IMR-90 (cell line): ENCODE data around the gene CYP4F8. TPM values are rescaled to one million over a fixed set of nuclear protein-coding genes. Genes with fewer than 3 reads are reported as not detected.

Source experiments
- ATAC-seq: fragments of 200-7000 bp; cut with Tn5 transposase; 2 replicates; pipeline ENCODE4 v1.9.1; 2020; ENCODE audit warnings: low read depth, mild to moderate bottlenecking, moderate library complexity
- BruUV-seq: library from RNA; stranded (reverse); fragments of 400-500 nt; replicated peaks from 2 replicates; lab custom pipeline; 2021; lab: Mats Ljungman, UMichigan
- CTCF ChIA-PET: fragments of 300-600 bp; formaldehyde crosslinking; extraction: SDS; loops from one replicate; lab custom pipeline; 2021; ENCODE audit warnings: antibody characterized with exemption; lab: Yijun Ruan, JAX
- POLR2A ChIA-PET: fragments of 300-600 bp; sonication (Branson Sonifier 250); formaldehyde crosslinking; loops from one replicate; lab custom pipeline; 2022; ENCODE audit warnings: antibody characterized with exemption; ENCODE audit not compliant: unreplicated experiment; lab: Charles Lee
- DNase-seq: peaks from one replicate; pipeline ENCODE4 v3.0.0; 2013
- H2AFZ ChIP-seq: replicated peaks from 2 replicates; pipeline ENCODE3; 2013; ENCODE audit warnings: low read length, mild to moderate bottlenecking; ENCODE audit not compliant: poor library complexity
- H2AK5ac ChIP-seq: 2 replicates; pipeline ENCODE4 v1.6.1; 2013; ENCODE audit warnings: low read depth, low read length, inconsistent platforms
- H2AK9ac ChIP-seq: replicated peaks from 2 replicates; pipeline ENCODE3; 2013; ENCODE audit warnings: mild to moderate bottlenecking, low read depth, low read length, moderate library complexity; ENCODE audit not compliant: poor library complexity
- H2BK120ac ChIP-seq: 2 replicates; pipeline ENCODE4 v1.6.1; 2013; ENCODE audit warnings: low read depth, low read length, inconsistent platforms
- H2BK15ac ChIP-seq: 3 replicates; pipeline ENCODE4 v1.6.1; 2013; ENCODE audit warnings: low read depth, low read length, inconsistent platforms
- H2BK20ac ChIP-seq: 2 replicates; pipeline ENCODE4 v1.6.1; 2013; ENCODE audit warnings: low read depth, mild to moderate bottlenecking, inconsistent platforms, low read length, moderate library complexity
- H2BK5ac ChIP-seq: 2 replicates; pipeline ENCODE4 v1.6.1; 2013; ENCODE audit warnings: mild to moderate bottlenecking, low read depth, low read length, inconsistent platforms; ENCODE audit not compliant: poor library complexity, severe bottlenecking
- H3K14ac ChIP-seq: replicated peaks from 2 replicates; pipeline ENCODE4 v1.6.1; 2013; ENCODE audit warnings: low read depth, low read length, inconsistent platforms
- H3K18ac ChIP-seq: 2 replicates; pipeline ENCODE4 v1.6.1; 2013; ENCODE audit warnings: low read depth, low read length, control low read depth
- H3K23ac ChIP-seq: 2 replicates; pipeline ENCODE4 v1.6.1; 2013; ENCODE audit warnings: low read depth, low read length, inconsistent platforms
- H3K27ac ChIP-seq: 2 replicates; pipeline ENCODE4 v1.5.1; 2013; ENCODE audit warnings: mild to moderate bottlenecking, control low read depth, low read length; ENCODE audit not compliant: insufficient read depth
- H3K27me3 ChIP-seq: 2 replicates; pipeline ENCODE4 v1.6.1; 2013; ENCODE audit warnings: low read length; ENCODE audit not compliant: control insufficient read depth, insufficient read depth
- H3K36me3 ChIP-seq: 2 replicates; pipeline ENCODE4 v1.6.1; 2013; ENCODE audit warnings: low read length, mixed read lengths; ENCODE audit not compliant: control insufficient read depth, insufficient read depth
- H3K4ac ChIP-seq: 2 replicates; pipeline ENCODE4 v1.6.1; 2013; ENCODE audit warnings: low read depth, low read length, inconsistent platforms
- H3K4me1 ChIP-seq: 2 replicates; pipeline ENCODE4 v1.6.1; 2013; ENCODE audit warnings: low read length, mixed read lengths; ENCODE audit not compliant: control insufficient read depth, insufficient read depth
- H3K4me2 ChIP-seq: 2 replicates; pipeline ENCODE4 v1.6.1; 2013; ENCODE audit warnings: low read depth, mild to moderate bottlenecking, control low read depth, low read length, moderate library complexity
- H3K4me3 ChIP-seq: 2 replicates; pipeline ENCODE4 v1.5.1; 2013; ENCODE audit warnings: low read depth, mild to moderate bottlenecking, control low read depth, low read length, moderate library complexity; ENCODE audit not compliant: insufficient read depth
- H3K56ac ChIP-seq: 2 replicates; pipeline ENCODE4 v1.6.1; 2013; ENCODE audit warnings: low read length, inconsistent platforms; ENCODE audit not compliant: insufficient read depth; ENCODE audit errors: extremely low read depth
- H3K79me1 ChIP-seq, 2 experiments: 2 replicates each; pipeline ENCODE4 v1.6.1; 2013; ENCODE audit warnings: low read length in 2 of 2, inconsistent platforms in 1 of 2, low read depth in 1 of 2
- H3K9ac ChIP-seq: 2 replicates; pipeline ENCODE4 v1.6.1; 2013; ENCODE audit warnings: low read depth, low read length, control low read depth
- H3K9me1 ChIP-seq: 2 replicates; pipeline ENCODE4 v1.6.1; 2013; ENCODE audit warnings: low read length, inconsistent platforms; ENCODE audit not compliant: insufficient read depth
- H3K9me3 ChIP-seq: 2 replicates; pipeline ENCODE4 v1.6.1; 2013; ENCODE audit warnings: low read length; ENCODE audit not compliant: control insufficient read depth, insufficient read depth
- H4K20me1 ChIP-seq: 2 replicates; pipeline ENCODE4 v1.6.1; 2013; ENCODE audit warnings: low read length, inconsistent platforms; ENCODE audit not compliant: insufficient read depth
- H4K5ac ChIP-seq: 2 replicates; pipeline ENCODE4 v1.6.1; 2013; ENCODE audit warnings: mild to moderate bottlenecking, low read depth, low read length, control low read depth
- H4K8ac ChIP-seq, 2 experiments: 2 replicates each; pipeline ENCODE4 v1.6.1; 2013; ENCODE audit warnings: low read depth in 2 of 2, low read length in 2 of 2, control low read depth in 1 of 2, inconsistent platforms in 1 of 2
- H4K91ac ChIP-seq: 2 replicates; pipeline ENCODE4 v1.6.1; 2013; ENCODE audit warnings: low read depth, low read length, inconsistent platforms; ENCODE audit not compliant: insufficient read depth
- BHLHE40 ChIP-seq: fragments of 150-350 bp; IDR thresholded peaks from 2 replicates; pipeline ENCODE4 v1.6.1; 2016; ENCODE audit warnings: mild to moderate bottlenecking, low read depth, low read length
- CHD1 ChIP-seq: IDR thresholded peaks from 2 replicates; pipeline ENCODE4 v1.6.1; 2012; ENCODE audit warnings: low read depth, low read length, improper control_type of control experiment
- FOS ChIP-seq: fragments of 150-350 bp; IDR thresholded peaks from 2 replicates; pipeline ENCODE4 v1.6.1; 2016; ENCODE audit warnings: low read depth, low read length
- MAZ ChIP-seq: IDR thresholded peaks from 2 replicates; pipeline ENCODE4 v1.6.1; 2012; ENCODE audit warnings: low read depth, mild to moderate bottlenecking, low read length, improper control_type of control experiment, moderate library complexity, borderline replicate concordance
- MXI1 ChIP-seq: IDR thresholded peaks from 2 replicates; pipeline ENCODE4 v1.6.1; 2012; ENCODE audit warnings: low read depth, mild to moderate bottlenecking, low read length, moderate library complexity, borderline replicate concordance
- NFE2L2 ChIP-seq: fragments of 150-350 bp; IDR thresholded peaks from 2 replicates; pipeline ENCODE4 v1.6.1; 2016; ENCODE audit warnings: low read depth, mild to moderate bottlenecking, low read length
- POLR2A ChIP-seq: IDR thresholded peaks from 2 replicates; pipeline ENCODE4 v1.6.1; 2012; ENCODE audit warnings: mild to moderate bottlenecking, low read depth, low read length
- RAD21 ChIP-seq: IDR thresholded peaks from 2 replicates; pipeline ENCODE4 v1.6.1; 2012; ENCODE audit warnings: low read length, improper control_type of control experiment
- RCOR1 ChIP-seq: IDR thresholded peaks from 2 replicates; pipeline ENCODE4 v1.6.1; 2012; ENCODE audit warnings: mild to moderate bottlenecking, low read length, improper control_type of control experiment; ENCODE audit not compliant: insufficient replicate concordance
- RFX5 ChIP-seq: IDR thresholded peaks from 2 replicates; pipeline ENCODE4 v1.8.0; 2012; ENCODE audit warnings: low read depth, mild to moderate bottlenecking, low read length, moderate library complexity
- SMC3 ChIP-seq: fragments of 150-350 bp; IDR thresholded peaks from 2 replicates; pipeline ENCODE4 v1.6.1; 2016; ENCODE audit warnings: low read depth, mild to moderate bottlenecking, antibody characterized with exemption, low read length, moderate library complexity
- WGBS, 2 experiments: methylation state at CpG; one replicate each; pipeline versions ENCODE4 v1.1.5 to v1.1.7; 2013; ENCODE audit warnings: missing lambda C conversion rate in 2 of 2; ENCODE audit not compliant: insufficient read length in 1 of 2; ENCODE audit errors: extremely low coverage in 2 of 2; 5-methylcytosine and 5-hydroxymethylcytosine counted together
- dilution Hi-C: fragments of 300-500 bp; cut with HindIII; formaldehyde crosslinking; loops from one replicate; pipeline ENCODE4 v1.14.3; 2018; ENCODE audit warnings: low sequenced_read_pairs; ENCODE audit not compliant: unreplicated experiment
- in situ Hi-C: fragments of 300-500 bp; cut with MboI; formaldehyde crosslinking; loops from 3 replicates; pipeline ENCODE4 v1.14.3; 2019; ENCODE audit warnings: low sequenced_read_pairs, inconsistent platforms, mixed read lengths
- intact Hi-C: fragments of 100-400 bp; cut with micrococcal nuclease; formaldehyde crosslinking; loops from 2 replicates; pipeline ENCODE4 v1.10.0; 2022
- polyA plus RNA-seq, 3 experiments: library from polyadenylated mRNA; depleted of rRNA; stranded (reverse); fragments of >200 nt; gene quantifications; 2 replicates each; pipeline ENCODE4 v1.2.3, GENCODE V29; 2012; ENCODE audit warnings: low replicate concordance in 1 of 3
- total RNA-seq: library from RNA; depleted of rRNA; stranded (reverse); fragments of >200 nt; gene quantifications from 2 replicates; pipeline ENCODE4 v1.2.3, GENCODE V29; 2012
- TF ChIP-seq, protein P1 (sequence below): fragments of 150-350 bp; IDR thresholded peaks from 2 replicates; pipeline ENCODE4 v1.6.1; 2016; ENCODE audit warnings: low read depth, mild to moderate bottlenecking, low read length, moderate library complexity, borderline replicate concordance
- TF ChIP-seq, protein P2 (sequence below): conservative IDR thresholded peaks from 2 replicates; pipeline ENCODE4 v1.5.1; 2012; ENCODE audit warnings: mild to moderate bottlenecking, low read depth, low read length, improper control_type of control experiment
- TF ChIP-seq, protein P3 (sequence below): fragments of 150-350 bp; IDR thresholded peaks from 2 replicates; pipeline ENCODE4 v1.6.1; 2017; ENCODE audit warnings: mild to moderate bottlenecking, antibody characterized with exemption, low read length, low read depth

The CYP4F8 gene
- total and polyA plus RNA-seq, 2 of the 4 experiments (the other 2 are of a cell fraction), result not detected

DNA sequence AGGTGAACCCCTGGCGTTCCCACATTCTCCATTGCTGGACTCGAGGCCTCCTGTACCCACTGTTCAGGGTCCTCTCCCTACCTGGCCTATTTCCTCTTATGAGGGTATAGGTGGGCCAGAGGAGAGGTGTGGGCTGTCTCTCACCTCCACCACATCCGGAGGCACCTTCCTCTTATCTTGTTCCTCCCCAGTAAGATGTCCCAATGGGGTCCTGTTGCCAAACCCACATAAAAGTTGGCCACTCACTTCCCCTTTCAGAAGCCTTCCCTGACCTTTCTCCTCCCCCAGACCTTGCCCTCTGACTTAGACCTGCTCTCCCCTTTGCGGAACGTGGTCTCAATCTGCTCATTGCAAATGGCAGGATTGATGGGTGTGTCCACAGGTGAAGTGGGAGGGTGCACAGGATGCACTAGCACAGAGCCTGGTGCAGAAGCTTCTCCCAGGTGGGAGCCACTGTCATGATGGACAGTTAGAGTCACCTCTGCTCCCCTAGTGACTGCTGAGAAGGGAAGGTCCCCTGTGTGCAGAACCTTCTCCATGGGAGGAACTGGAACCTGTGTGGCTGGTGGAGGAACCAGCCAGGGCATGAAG, 27.0 kb downstream of the CYP4F8 start:
- H3K79me1 ChIP-seq, result no peaks in the 10 kb centered on the region
- no peak overlapping the region for H3K4me2 ChIP-seq
- no peak overlapping the region for H2AK5ac ChIP-seq
- no peak overlapping the region for H2AK9ac ChIP-seq
- no TSS peak for BruUV-seq
- peaks cover 36% of the 10 kb centered on the region for H3K9me3 ChIP-seq
- no peaks in the 10 kb centered on the region for H3K4me1 ChIP-seq
- H2AFZ ChIP-seq, result no peak overlapping the region
- H3K27ac ChIP-seq, result no peak overlapping the region
- intact Hi-C loops, result no loop called here
- H4K8ac ChIP-seq, result no peak overlapping the region
- no peak overlapping the region for H3K4me3 ChIP-seq
- DNase-seq, result no peak
- H3K18ac ChIP-seq, result no peak overlapping the region
- H4K20me1 ChIP-seq, result no peaks in the 10 kb centered on the region
- CTCF ChIA-PET, result no interaction called here
- no peak overlapping the region for H3K4ac ChIP-seq
- TF ChIP-seq RAD21, result no peak
- no peak for TF ChIP-seq RCOR1
- TF ChIP-seq, protein P1, sequence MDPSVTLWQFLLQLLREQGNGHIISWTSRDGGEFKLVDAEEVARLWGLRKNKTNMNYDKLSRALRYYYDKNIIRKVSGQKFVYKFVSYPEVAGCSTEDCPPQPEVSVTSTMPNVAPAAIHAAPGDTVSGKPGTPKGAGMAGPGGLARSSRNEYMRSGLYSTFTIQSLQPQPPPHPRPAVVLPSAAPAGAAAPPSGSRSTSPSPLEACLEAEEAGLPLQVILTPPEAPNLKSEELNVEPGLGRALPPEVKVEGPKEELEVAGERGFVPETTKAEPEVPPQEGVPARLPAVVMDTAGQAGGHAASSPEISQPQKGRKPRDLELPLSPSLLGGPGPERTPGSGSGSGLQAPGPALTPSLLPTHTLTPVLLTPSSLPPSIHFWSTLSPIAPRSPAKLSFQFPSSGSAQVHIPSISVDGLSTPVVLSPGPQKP, result no peak
- no peak for TF ChIP-seq CHD1
- TF ChIP-seq NFE2L2, result no peak
- no peak for TF ChIP-seq FOS
- TF ChIP-seq SMC3, result no peak
- no peak for TF ChIP-seq MAZ
- no peak for TF ChIP-seq BHLHE40
- TF ChIP-seq, protein P2, sequence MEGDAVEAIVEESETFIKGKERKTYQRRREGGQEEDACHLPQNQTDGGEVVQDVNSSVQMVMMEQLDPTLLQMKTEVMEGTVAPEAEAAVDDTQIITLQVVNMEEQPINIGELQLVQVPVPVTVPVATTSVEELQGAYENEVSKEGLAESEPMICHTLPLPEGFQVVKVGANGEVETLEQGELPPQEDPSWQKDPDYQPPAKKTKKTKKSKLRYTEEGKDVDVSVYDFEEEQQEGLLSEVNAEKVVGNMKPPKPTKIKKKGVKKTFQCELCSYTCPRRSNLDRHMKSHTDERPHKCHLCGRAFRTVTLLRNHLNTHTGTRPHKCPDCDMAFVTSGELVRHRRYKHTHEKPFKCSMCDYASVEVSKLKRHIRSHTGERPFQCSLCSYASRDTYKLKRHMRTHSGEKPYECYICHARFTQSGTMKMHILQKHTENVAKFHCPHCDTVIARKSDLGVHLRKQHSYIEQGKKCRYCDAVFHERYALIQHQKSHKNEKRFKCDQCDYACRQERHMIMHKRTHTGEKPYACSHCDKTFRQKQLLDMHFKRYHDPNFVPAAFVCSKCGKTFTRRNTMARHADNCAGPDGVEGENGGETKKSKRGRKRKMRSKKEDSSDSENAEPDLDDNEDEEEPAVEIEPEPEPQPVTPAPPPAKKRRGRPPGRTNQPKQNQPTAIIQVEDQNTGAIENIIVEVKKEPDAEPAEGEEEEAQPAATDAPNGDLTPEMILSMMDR, result no peak
- TF ChIP-seq, protein P3, sequence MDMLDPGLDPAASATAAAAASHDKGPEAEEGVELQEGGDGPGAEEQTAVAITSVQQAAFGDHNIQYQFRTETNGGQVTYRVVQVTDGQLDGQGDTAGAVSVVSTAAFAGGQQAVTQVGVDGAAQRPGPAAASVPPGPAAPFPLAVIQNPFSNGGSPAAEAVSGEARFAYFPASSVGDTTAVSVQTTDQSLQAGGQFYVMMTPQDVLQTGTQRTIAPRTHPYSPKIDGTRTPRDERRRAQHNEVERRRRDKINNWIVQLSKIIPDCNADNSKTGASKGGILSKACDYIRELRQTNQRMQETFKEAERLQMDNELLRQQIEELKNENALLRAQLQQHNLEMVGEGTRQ, result no peak
- TF ChIP-seq POLR2A, result no peak
- no peak for TF ChIP-seq RFX5
- TF ChIP-seq MXI1, result no peak
- no peak overlapping the region for H3K14ac ChIP-seq
- H3K9ac ChIP-seq, result no peak overlapping the region
- H2BK15ac ChIP-seq, result no peak overlapping the region
- in situ Hi-C loops, result loop anchor here (25.0 kb wide), 2 partner anchors 545 to 770 kb away; partner anchors contain the start of genes AP1M1 and FAM32A
- H3K36me3 ChIP-seq, result no peaks in the 10 kb centered on the region
- WGBS, 2 experiments, result no CpG with 5 or more reads among the region's 5 CpGs
- H4K91ac ChIP-seq, result no peak overlapping the region
- no peak overlapping the region for H3K23ac ChIP-seq
- H2BK5ac ChIP-seq, result no peak overlapping the region
- H2BK120ac ChIP-seq, result no peak overlapping the region
- H4K5ac ChIP-seq, result no peak overlapping the region
- H3K27me3 ChIP-seq, result no peaks in the 10 kb centered on the region
- no peak overlapping the region for H3K56ac ChIP-seq
- ATAC-seq, result no peak
- dilution Hi-C loops, result no loop called here
- no peaks in the 10 kb centered on the region for H3K9me1 ChIP-seq
- H2BK20ac ChIP-seq, result no peak overlapping the region
- POLR2A ChIA-PET, result no interaction called here
